ENCODE measurements around the gene KIF23.
"Not testable (repeated sequence)": the region's sequence is repeated elsewhere in the genome, so short reads cannot be mapped to it uniquely, and the experiment has no call there.

Gene KIF23

GRCh38 chr15:69413822-69414700, at the start of gene KIF23:
Gene KIF23, plus strand, starts transcription at chr15:69414349. Its CDS starts 117 bp downstream, at chr15:69414466.
- peak; percentile 90 to 93 for DNase-seq

- DNase-seq, result no peak
These were observed 46.9 kb upstream of the KIF23 start for GRCh38 chr15:69367236-69367635.

- DNase-seq, result no peak
These were observed 44.5 kb upstream of the KIF23 start for GRCh38 chr15:69369631-69370030.

- no peak for DNase-seq
These were observed 40.7 kb upstream of the KIF23 start for GRCh38 chr15:69373406-69373805.

- no peak for DNase-seq
These were observed 38.9 kb upstream of the KIF23 start for GRCh38 chr15:69375151-69375790.

- DNase-seq, result no peak
These were observed 36.8 kb upstream of the KIF23 start for GRCh38 chr15:69377216-69377970.

GRCh38 chr15:69380100-69380725, 33.9 kb upstream of the KIF23 start:
- DNase-seq, result no peak

GRCh38 chr15:69380726-69381105, 33.4 kb upstream of the KIF23 start:
- DNase-seq, result no peak

GRCh38 chr15:69382176-69382575, 32.0 kb upstream of the KIF23 start:
- not testable (repeated sequence) for DNase-seq

- not testable (repeated sequence) for DNase-seq
These were observed 30.1 kb upstream of the KIF23 start for GRCh38 chr15:69384066-69384465.

- DNase-seq, result no peak
These were observed 29.2 kb upstream of the KIF23 start for GRCh38 chr15:69384626-69385598.

GRCh38 chr15:69385831-69386230, 28.3 kb upstream of the KIF23 start:
- no peak for DNase-seq

- DNase-seq, result no peak
These were observed 27.9 kb upstream of the KIF23 start for GRCh38 chr15:69386284-69386683.

- DNase-seq, result no peak
These were observed 25.9 kb upstream of the KIF23 start for GRCh38 chr15:69388260-69388705.

GRCh38 chr15:69389426-69389825, 24.7 kb upstream of the KIF23 start:
- no peak for DNase-seq

GRCh38 chr15:69390575-69390974, 23.6 kb upstream of the KIF23 start:
- no peak for DNase-seq

- DNase-seq, result no peak
These were observed 22.9 kb upstream of the KIF23 start for GRCh38 chr15:69391046-69391757.

GRCh38 chr15:69392352-69392751, 21.8 kb upstream of the KIF23 start:
- DNase-seq, result no peak

- DNase-seq, result no peak
These were observed 20.2 kb upstream of the KIF23 start for GRCh38 chr15:69393831-69394491.

- peak; percentile 92 to 93 for DNase-seq
These were observed 19.4 kb upstream of the KIF23 start for GRCh38 chr15:69394556-69395282.

Measured in activated T-cell treated with anti-CD3 and anti-CD28 coated beads, Interleukin-2, amount 50 U/mL, for 48 hours (primary cell).